OCI-LY7 (cell line): ENCODE results near the gene NCOA7. TPM values are rescaled to one million over a fixed set of nuclear protein-coding genes. Genes with fewer than 3 reads are reported as not detected.
"Not testable (repeated sequence)": the region's sequence is repeated elsewhere in the genome, so short reads cannot be mapped to it uniquely, and the experiment has no call there.

ENCODE experiments used
- BruUV-seq: library from RNA; stranded (reverse); fragments of 400-500 nt; replicated peaks from 2 replicates; lab custom pipeline; 2021; lab: Mats Ljungman, UMichigan
- CTCF ChIA-PET: fragments of 300-600 bp; sonication (Branson Sonifier 250); formaldehyde crosslinking; loops from one replicate; lab custom pipeline; 2022; ENCODE audit warnings: antibody characterized with exemption; ENCODE audit not compliant: unreplicated experiment; lab: Charles Lee
- POLR2A ChIA-PET: fragments of 300-600 bp; sonication (Branson Sonifier 250); formaldehyde crosslinking; loops from one replicate; lab custom pipeline; 2022; ENCODE audit warnings: antibody characterized with exemption; lab: Charles Lee
- DNase-seq: peaks from one replicate; pipeline ENCODE4 v3.0.0-alpha.2; 2015; ENCODE audit warnings: low spot score
- H2AFZ ChIP-seq: fragments of 200-600 bp; sonication (generic), shearing (Covaris generic); 2 replicates; pipeline ENCODE4 v1.6.1; 2014; ENCODE audit warnings: mild to moderate bottlenecking, antibody characterized with exemption, low read length, moderate library complexity
- H3K27ac ChIP-seq: fragments of 200-600 bp; sonication (generic); 2 replicates; pipeline ENCODE4 v1.5.1; 2014; ENCODE audit warnings: mixed run types, low read depth, mild to moderate bottlenecking, moderate library complexity, low read length, inconsistent platforms; ENCODE audit not compliant: poor library complexity, severe bottlenecking
- H3K36me3 ChIP-seq: fragments of 200-600 bp; sonication (generic); 2 replicates; pipeline ENCODE4 v1.6.1; 2014; ENCODE audit warnings: mild to moderate bottlenecking, antibody characterized with exemption, low read length, moderate library complexity, mixed read lengths; ENCODE audit not compliant: insufficient read depth
- H3K4me1 ChIP-seq: fragments of 200-600 bp; sonication (generic); 2 replicates; pipeline ENCODE4 v1.5.1; 2014; ENCODE audit warnings: mild to moderate bottlenecking, low read length; ENCODE audit not compliant: insufficient read depth, poor library complexity, severe bottlenecking
- H3K4me2 ChIP-seq: fragments of 200-600 bp; sonication (generic); 2 replicates; pipeline ENCODE4 v1.6.1; 2014; ENCODE audit warnings: mild to moderate bottlenecking, low read length
- H3K4me3 ChIP-seq: fragments of 200-600 bp; sonication (generic); 2 replicates; pipeline ENCODE4 v1.5.1; 2014; ENCODE audit warnings: mild to moderate bottlenecking, low read depth, low read length; ENCODE audit not compliant: poor library complexity, severe bottlenecking
- H3K79me2 ChIP-seq: fragments of 200-600 bp; sonication (generic); 2 replicates; pipeline ENCODE4 v1.6.1; 2016; ENCODE audit warnings: low read depth, mild to moderate bottlenecking, low read length, moderate library complexity, mixed read lengths; ENCODE audit not compliant: insufficient read depth
- H3K9me2 ChIP-seq: fragments of 200-600 bp; sonication (generic); 2 replicates; pipeline ENCODE4 v1.6.1; 2016; ENCODE audit warnings: mild to moderate bottlenecking, low read length, mixed read lengths; ENCODE audit not compliant: insufficient read depth
- H3K9me3 ChIP-seq: fragments of 200-600 bp; sonication (generic); 2 replicates; pipeline ENCODE4 v1.6.1; 2014; ENCODE audit warnings: mild to moderate bottlenecking, mixed run types, low read length, mixed read lengths
- H4K20me1 ChIP-seq: fragments of 200-600 bp; sonication (generic); 2 replicates; pipeline ENCODE4 v1.6.1; 2014; ENCODE audit warnings: mild to moderate bottlenecking, antibody characterized with exemption, low read length, moderate library complexity, mixed read lengths; ENCODE audit not compliant: insufficient read depth
- EZH2phosphoT487 ChIP-seq: fragments of 200-600 bp; sonication (generic); IDR thresholded peaks from 2 replicates; pipeline ENCODE4 v1.6.1; 2018; ENCODE audit warnings: low read depth, borderline replicate concordance, mild to moderate bottlenecking, mixed run types, antibody characterized with exemption, low read length, moderate library complexity, mixed read lengths
- intact Hi-C: fragments of 100-400 bp; cut with micrococcal nuclease; formaldehyde crosslinking; loops from one replicate; pipeline ENCODE4 v1.10.0; 2022; ENCODE audit not compliant: unreplicated experiment
- total RNA-seq, 2 experiments: library from RNA; depleted of rRNA in 1 of 2; stranded (reverse); fragments of >200 nt in 1 of 2; shearing (Covaris generic) in 1 of 2; gene quantifications; 2 replicates each; pipeline ENCODE4 v1.2.3, GENCODE V29; 2014 to 2022
- TF ChIP-seq, protein P1 (sequence below): fragments of 200-600 bp; sonication (generic); conservative IDR thresholded peaks from 2 replicates; pipeline ENCODE4 v1.5.1; 2014; ENCODE audit warnings: mild to moderate bottlenecking, antibody characterized with exemption, low read length, moderate library complexity, mixed read lengths

NCOA7 gene
- total RNA-seq, 2 experiments from 2014 or later: 14.8 to 52.2 TPM

GRCh38 chr6:125968493-125968892, 177.7 kb downstream of the NCOA7 start:
- Histone ChIP-seq H3K4me2 (peak overlapping the region; percentile 34), H3K27ac (no peak overlapping the region)

GRCh38 chr6:125970760-125971159, 180.0 kb downstream of the NCOA7 start:
- TF ChIP-seq, protein P1, sequence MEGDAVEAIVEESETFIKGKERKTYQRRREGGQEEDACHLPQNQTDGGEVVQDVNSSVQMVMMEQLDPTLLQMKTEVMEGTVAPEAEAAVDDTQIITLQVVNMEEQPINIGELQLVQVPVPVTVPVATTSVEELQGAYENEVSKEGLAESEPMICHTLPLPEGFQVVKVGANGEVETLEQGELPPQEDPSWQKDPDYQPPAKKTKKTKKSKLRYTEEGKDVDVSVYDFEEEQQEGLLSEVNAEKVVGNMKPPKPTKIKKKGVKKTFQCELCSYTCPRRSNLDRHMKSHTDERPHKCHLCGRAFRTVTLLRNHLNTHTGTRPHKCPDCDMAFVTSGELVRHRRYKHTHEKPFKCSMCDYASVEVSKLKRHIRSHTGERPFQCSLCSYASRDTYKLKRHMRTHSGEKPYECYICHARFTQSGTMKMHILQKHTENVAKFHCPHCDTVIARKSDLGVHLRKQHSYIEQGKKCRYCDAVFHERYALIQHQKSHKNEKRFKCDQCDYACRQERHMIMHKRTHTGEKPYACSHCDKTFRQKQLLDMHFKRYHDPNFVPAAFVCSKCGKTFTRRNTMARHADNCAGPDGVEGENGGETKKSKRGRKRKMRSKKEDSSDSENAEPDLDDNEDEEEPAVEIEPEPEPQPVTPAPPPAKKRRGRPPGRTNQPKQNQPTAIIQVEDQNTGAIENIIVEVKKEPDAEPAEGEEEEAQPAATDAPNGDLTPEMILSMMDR: no peak
- no peak for TF ChIP-seq EZH2phosphoT487
- BruUV-seq: no TSS peak
- intact Hi-C loops: loop anchor here (5.0 kb wide), 1 partner anchor 658 kb away; no protein-coding TSS in a partner anchor
- no peak for DNase-seq
- H4K20me1 ChIP-seq: no peaks in the 10 kb centered on the region
- H2AFZ ChIP-seq: no peak overlapping the region
- H3K27ac ChIP-seq: no peak overlapping the region
- H3K9me2 ChIP-seq: no peaks in the 10 kb centered on the region
- ChIA-PET POLR2A (interaction anchor here (0.6 to 2.6 kb wide), 9 partner anchors 10 to 366 kb away, joined by 3 to 13 read pairs (median 4); partner anchors contain the start of gene TRMT11), CTCF (interaction anchor here (0.6 to 1.2 kb wide), 3 partner anchors 11 to 33 kb away, joined by 3 to 4 read pairs (median 3); partner anchors contain the start of gene TRMT11)
- H3K4me3 ChIP-seq: no peak overlapping the region
- no peak overlapping the region for H3K4me2 ChIP-seq
- no peaks in the 10 kb centered on the region for H3K9me3 ChIP-seq
- peaks cover 58% of the 10 kb centered on the region for H3K36me3 ChIP-seq
- H3K79me2 ChIP-seq: peaks cover 15% of the 10 kb centered on the region; the same call in 1 of the 2 replicates
- H3K4me1 ChIP-seq: peaks cover 18% of the 10 kb centered on the region

More at GRCh38 chr6:125968493-125968892, 177.7 kb downstream of the NCOA7 start:
- no peak overlapping the region for H2AFZ ChIP-seq
- no TSS peak for BruUV-seq
- peaks cover 13% of the 10 kb centered on the region for H3K4me1 ChIP-seq
- intact Hi-C loops: no loop called here
- TF ChIP-seq EZH2phosphoT487: no peak
- TF ChIP-seq, protein P1: no peak
- H4K20me1 ChIP-seq: no peaks in the 10 kb centered on the region
- CTCF ChIA-PET: no interaction called here
- POLR2A ChIA-PET: interaction anchor here (0.6 kb wide), 2 partner anchors 189 to 191 kb away, joined by 3 to 7 read pairs; no protein-coding TSS in a partner anchor
- H3K9me3 ChIP-seq: no peaks in the 10 kb centered on the region
- no peak overlapping the region for H3K4me3 ChIP-seq
- DNase-seq: no peak
- H3K9me2 ChIP-seq: no peaks in the 10 kb centered on the region
- peaks cover 19% of the 10 kb centered on the region; the same call in 1 of the 2 replicates for H3K79me2 ChIP-seq
- H3K36me3 ChIP-seq: peaks cover 42% of the 10 kb centered on the region

- H3K27ac ChIP-seq, H3K9me2 ChIP-seq, H3K4me3 ChIP-seq, CTCF ChIA-PET, H3K9me3 ChIP-seq, POLR2A ChIA-PET, BruUV-seq, H4K20me1 ChIP-seq, H2AFZ ChIP-seq, H3K4me2 ChIP-seq, DNase-seq: not testable (repeated sequence)
- intact Hi-C loops: loop anchor here (5.0 kb wide), 1 partner anchor 660 kb away; no protein-coding TSS in a partner anchor
- Histone ChIP-seq H3K79me2 (peaks cover 11% of the 10 kb centered on the region; the same call in 1 of the 2 replicates), H3K36me3 (peaks cover 55% of the 10 kb centered on the region), H3K4me1 (peaks cover 18% of the 10 kb centered on the region)
These were observed 181.7 kb downstream of the NCOA7 start for GRCh38 chr6:125972478-125972877.
